SK-N-MC (cell line): Measurements from ENCODE around the gene KCNMA1.

ENCODE experiments used
- DNase-seq: peaks from one replicate; pipeline ENCODE4 v3.0.0-alpha.2; 2011; ENCODE audit warnings: low read depth, low spot score
- H3K27ac ChIP-seq: fragments of 200-600 bp; sonication (generic); 2 replicates; pipeline ENCODE4 v1.5.1; 2016; ENCODE audit warnings: mixed run types
- H3K36me3 ChIP-seq: fragments of 200-600 bp; sonication (generic); 2 replicates; pipeline ENCODE4 v1.6.1; 2017; ENCODE audit warnings: antibody characterized with exemption, low read length, mixed read lengths; ENCODE audit not compliant: insufficient read depth
- H3K4me3 ChIP-seq: fragments of 200-600 bp; sonication (generic); 2 replicates; pipeline ENCODE4 v1.5.1; 2016
- H3K9ac ChIP-seq: fragments of 200-600 bp; sonication (generic); 2 replicates; pipeline ENCODE4 v1.8.0; 2017; ENCODE audit warnings: mixed run types, mixed read lengths; ENCODE audit not compliant: insufficient read length
- H3K9me3 ChIP-seq: fragments of 200-600 bp; sonication (generic); 2 replicates; pipeline ENCODE4 v1.6.1; 2017; ENCODE audit warnings: low read depth, mild to moderate bottlenecking, antibody characterized with exemption, low read length, moderate library complexity, mixed read lengths
- EZH2 ChIP-seq: fragments of 200-600 bp; sonication (generic); IDR thresholded peaks from one replicate; pipeline ENCODE4 v1.6.1; 2017; ENCODE audit warnings: antibody characterized with exemption
- FOXP2 ChIP-seq: optimal IDR thresholded peaks from 2 replicates; pipeline ENCODE3; 2011; ENCODE audit warnings: mild to moderate bottlenecking, moderate library complexity; ENCODE audit not compliant: insufficient read depth; ENCODE audit errors: extremely low read length, control extremely low read depth
- POLR2AphosphoS5 ChIP-seq: IDR thresholded peaks from 2 replicates; pipeline ENCODE4 v1.6.1; 2012; ENCODE audit warnings: mild to moderate bottlenecking, low read depth, low read length, borderline replicate concordance

The KCNMA1 gene

GRCh38 chr10:77649333-77650331 lies 12.0 kb upstream of the KCNMA1 start:
- peak overlapping the region; percentile 25; the same call in 1 of the 2 replicates for H3K4me3 ChIP-seq
- TF ChIP-seq POLR2AphosphoS5: no peak
- no peak for TF ChIP-seq FOXP2
- no peak for TF ChIP-seq EZH2
- DNase-seq: no peak
- H3K36me3 ChIP-seq: no peaks in the 10 kb centered on the region
- no peak overlapping the region for H3K9ac ChIP-seq
- no peaks in the 10 kb centered on the region for H3K9me3 ChIP-seq
- peak overlapping the region; percentile 81 for H3K27ac ChIP-seq

- Histone ChIP-seq H3K4me3 (no peak overlapping the region), H3K9me3 (no peaks in the 10 kb centered on the region), H3K9ac (no peak overlapping the region), H3K27ac (no peak overlapping the region), H3K36me3 (no peaks in the 10 kb centered on the region)
- TF ChIP-seq EZH2: no peak
- TF ChIP-seq POLR2AphosphoS5: no peak
- TF ChIP-seq FOXP2: no peak
- no peak for DNase-seq
These were observed 10.9 kb upstream of the KCNMA1 start for GRCh38 chr10:77648472-77648871.

GRCh38 chr10:77647543-77648293 lies 10.1 kb upstream of the KCNMA1 start:
- H3K9ac ChIP-seq: no peak overlapping the region
- no peak overlapping the region for H3K27ac ChIP-seq
- no peak for DNase-seq
- no peak overlapping the region for H3K4me3 ChIP-seq
- TF ChIP-seq FOXP2: no peak
- TF ChIP-seq POLR2AphosphoS5: no peak
- no peak for TF ChIP-seq EZH2
- no peaks in the 10 kb centered on the region for H3K36me3 ChIP-seq
- no peaks in the 10 kb centered on the region for H3K9me3 ChIP-seq

GRCh38 chr10:77644557-77645243 lies 7.1 kb upstream of the KCNMA1 start:
- DNase-seq: no peak
- TF ChIP-seq FOXP2: no peak
- no peak for TF ChIP-seq EZH2
- no peak overlapping the region for H3K27ac ChIP-seq
- H3K9ac ChIP-seq: no peak overlapping the region
- H3K4me3 ChIP-seq: no peak overlapping the region
- H3K36me3 ChIP-seq: no peaks in the 10 kb centered on the region
- no peaks in the 10 kb centered on the region for H3K9me3 ChIP-seq

GRCh38 chr10:77643795-77644468 lies 6.3 kb upstream of the KCNMA1 start:
- Histone ChIP-seq H3K9ac (no peak overlapping the region), H3K4me3 (no peak overlapping the region), H3K36me3 (no peaks in the 10 kb centered on the region), H3K9me3 (no peaks in the 10 kb centered on the region), H3K27ac (no peak overlapping the region)
- no peak for TF ChIP-seq FOXP2
- no peak for TF ChIP-seq EZH2
- TF ChIP-seq POLR2AphosphoS5: no peak
- no peak for DNase-seq

GRCh38 chr10:77641788-77642397 lies 4.3 kb upstream of the KCNMA1 start:
- Histone ChIP-seq H3K4me3 (no peak overlapping the region), H3K9ac (no peak overlapping the region), H3K9me3 (no peaks in the 10 kb centered on the region), H3K27ac (no peak overlapping the region), H3K36me3 (no peaks in the 10 kb centered on the region)
- no peak for DNase-seq
- TF ChIP-seq EZH2 (no peak), POLR2AphosphoS5 (no peak), FOXP2 (no peak)

GRCh38 chr10:77641344-77641743 lies 3.7 kb upstream of the KCNMA1 start:
- H3K36me3 ChIP-seq: no peaks in the 10 kb centered on the region
- H3K9me3 ChIP-seq: no peaks in the 10 kb centered on the region
- TF ChIP-seq FOXP2 (no peak), POLR2AphosphoS5 (no peak), EZH2 (no peak)
- no peak overlapping the region for H3K27ac ChIP-seq
- no peak for DNase-seq
- no peak overlapping the region for H3K4me3 ChIP-seq
- H3K9ac ChIP-seq: no peak overlapping the region
